GM23248 (cell line): Measurements from ENCODE around the gene OR11H12. TPM values are rescaled to one million over a fixed set of nuclear protein-coding genes. Genes with fewer than 3 reads are reported as not detected.

Experiments
- polyA plus RNA-seq: library from polyadenylated mRNA; unstranded; fragments of >200 nt; fragmentation: Nextera tagmentation; extraction: Ambion mirVana; gene quantifications from 2 replicates; pipeline ENCODE4 v1.2.1, GENCODE V29; 2016
- small RNA-seq: library from RNA; depleted of rRNA; stranded (forward); fragments of <200 nt; gene quantifications from one replicate; pipeline ENCODE3, GENCODE V24; 2014; ENCODE audit warnings: low read depth, low replicate concordance
- total RNA-seq: library from RNA; depleted of rRNA; stranded (reverse); fragments of >200 nt; shearing (Covaris generic); gene quantifications from 2 replicates; pipeline ENCODE4 v1.2.3, GENCODE V29; 2014

OR11H12 gene
- total and polyA plus RNA-seq, 2 experiments from 2014 or later, result not detected

Small RNAs within 50 kb of the gene (small RNA-seq; reads per million reads assigned to genes)
- gene CR383656.6 (not detected), gene CR383656.7 (not detected), gene CR383656.9 (not detected)
